SK-N-SH (cell line): ENCODE results near the gene TTC17. TPM values are rescaled to one million over a fixed set of nuclear protein-coding genes. Genes with fewer than 3 reads are reported as not detected.

Source experiments
- CTCF ChIA-PET: fragments of 300-600, 350-600 bp; formaldehyde crosslinking; extraction: SDS; loops from one replicate; lab custom pipeline; 2021; lab: Yijun Ruan, JAX
- POLR2A ChIA-PET: fragments of 350-600 bp; sonication (Branson Sonifier 250); formaldehyde crosslinking; extraction: SDS; loops from one replicate; lab custom pipeline; 2020; ENCODE audit warnings: antibody characterized with exemption, inconsistent platforms; lab: Yijun Ruan, JAX
- DNase-seq: peaks from one replicate; pipeline ENCODE4 v3.0.0; 2012
- H2AFZ ChIP-seq: fragments of 200-600 bp; sonication (generic); 2 replicates; pipeline ENCODE4 v1.8.1; 2016; ENCODE audit warnings: antibody characterized with exemption, mild to moderate bottlenecking, low read depth
- H3F3A ChIP-seq: fragments of 200-600 bp; sonication (generic); replicated peaks from 2 replicates; pipeline ENCODE3; 2016; ENCODE audit warnings: antibody characterized with exemption, mild to moderate bottlenecking; ENCODE audit not compliant: insufficient read depth
- H3K27ac ChIP-seq, 2 experiments: fragments of 200-500 bp in 1 of 2; fragments of 200-600 bp in 1 of 2; sonication (Bioruptor generic) in 1 of 2; sonication (generic), shearing (Covaris generic) in 1 of 2; 2 replicates each; pipeline versions ENCODE4 v1.5.1 to v1.6.1; 2014 to 2016; ENCODE audit warnings: low read depth in 2 of 2, inconsistent platforms in 1 of 2, low read length in 1 of 2, mild to moderate bottlenecking in 1 of 2, mixed read lengths in 1 of 2
- H3K27me3 ChIP-seq: fragments of 200-600 bp; sonication (generic), shearing (Covaris generic); 2 replicates; pipeline ENCODE4 v1.6.1; 2016; ENCODE audit warnings: mixed run types; ENCODE audit not compliant: insufficient read depth
- H3K36me3 ChIP-seq, 2 experiments: fragments of 200-500 bp in 1 of 2; fragments of 200-600 bp in 1 of 2; sonication (Bioruptor generic) in 1 of 2; sonication (generic) in 1 of 2; replicated peaks in 1 of 2; 2 replicates each; pipeline versions ENCODE3 to v1.5.1; 2014 to 2016; ENCODE audit warnings: low read length in 1 of 2, mild to moderate bottlenecking in 1 of 2; ENCODE audit not compliant: insufficient read depth in 2 of 2, control insufficient read depth in 1 of 2
- H3K4me1 ChIP-seq, 2 experiments: fragments of 200-500 bp in 1 of 2; fragments of 200-600 bp in 1 of 2; sonication (Bioruptor generic) in 1 of 2; sonication (generic), shearing (Covaris generic) in 1 of 2; 2 replicates each; pipeline versions ENCODE4 v1.5.1 to v1.6.1; 2014 to 2016; ENCODE audit warnings: low read depth in 1 of 2, low read length in 1 of 2, mixed run types in 1 of 2; ENCODE audit not compliant: insufficient read depth in 2 of 2, control insufficient read depth in 1 of 2
- H3K4me2 ChIP-seq: fragments of 200-600 bp; sonication (generic), shearing (Covaris generic); 2 replicates; pipeline ENCODE4 v1.6.1; 2017; ENCODE audit warnings: mixed run types
- H3K4me3 ChIP-seq, 2 experiments: fragments of 200-500 bp in 1 of 2; fragments of 200-600 bp in 1 of 2; sonication (Bioruptor generic) in 1 of 2; sonication (generic), shearing (Covaris generic) in 1 of 2; 2 replicates each; pipeline versions ENCODE4 v1.5.1 to v1.8.1; 2014 to 2016; ENCODE audit warnings: low read depth in 2 of 2, inconsistent platforms in 1 of 2, low read length in 1 of 2, mild to moderate bottlenecking in 1 of 2, mixed read lengths in 1 of 2, moderate library complexity in 1 of 2
- H3K79me2 ChIP-seq: fragments of 200-600 bp; sonication (generic); 2 replicates; pipeline ENCODE4 v1.8.1; 2017; ENCODE audit warnings: mild to moderate bottlenecking; ENCODE audit not compliant: insufficient read depth
- H3K9ac ChIP-seq: fragments of 200-600 bp; sonication (generic); 2 replicates; pipeline ENCODE4 v1.6.1; 2017; ENCODE audit warnings: mixed run types
- H3K9me2 ChIP-seq: fragments of 200-600 bp; sonication (generic); 2 replicates; pipeline ENCODE4 v1.6.1; 2017; ENCODE audit warnings: mixed run types
- H3K9me3 ChIP-seq: fragments of 200-600 bp; sonication (generic); 2 replicates; pipeline ENCODE4 v1.6.1; 2017; ENCODE audit warnings: mixed run types, mild to moderate bottlenecking, moderate library complexity
- H4K20me1 ChIP-seq: fragments of 200-600 bp; sonication (generic); 2 replicates; pipeline ENCODE4 v1.6.1; 2017; ENCODE audit warnings: mild to moderate bottlenecking, mixed run types; ENCODE audit not compliant: insufficient read depth
- CHD2 ChIP-seq: fragments of 150-350 bp; IDR thresholded peaks from 2 replicates; pipeline ENCODE4 v1.6.1; 2018; ENCODE audit warnings: low read length; ENCODE audit not compliant: partially characterized antibody
- ELF1 ChIP-seq: IDR thresholded peaks from 2 replicates; pipeline ENCODE4 v1.4.0; 2012
- FOSL2 ChIP-seq: IDR thresholded peaks from 2 replicates; pipeline ENCODE4 v1.4.0; 2012; ENCODE audit warnings: low read depth, mild to moderate bottlenecking, moderate library complexity, borderline replicate concordance
- FOXM1 ChIP-seq: IDR thresholded peaks from 2 replicates; pipeline ENCODE4 v1.4.0; 2012; ENCODE audit warnings: low read depth, mild to moderate bottlenecking
- MEF2A ChIP-seq: IDR thresholded peaks from 2 replicates; pipeline ENCODE4 v1.4.0; 2012; ENCODE audit warnings: low read depth, borderline replicate concordance
- RAD21 ChIP-seq: IDR thresholded peaks from 2 replicates; pipeline ENCODE4 v1.6.1; 2012; ENCODE audit warnings: mild to moderate bottlenecking, low read length
- RCOR1 ChIP-seq: fragments of 150-350 bp; IDR thresholded peaks from 2 replicates; pipeline ENCODE4 v1.6.1; 2017; ENCODE audit warnings: antibody characterized with exemption, low read length
- RXRA ChIP-seq: IDR thresholded peaks from 2 replicates; pipeline ENCODE4 v1.4.0; 2012; ENCODE audit warnings: low read depth, mild to moderate bottlenecking, borderline replicate concordance
- SIN3A ChIP-seq: IDR thresholded peaks from 2 replicates; pipeline ENCODE4 v1.6.1; 2012; ENCODE audit warnings: low read depth, mild to moderate bottlenecking, low read length, moderate library complexity, borderline replicate concordance
- TCF12 ChIP-seq: IDR thresholded peaks from 2 replicates; pipeline ENCODE4 v1.4.0; 2012
- TEAD4 ChIP-seq: IDR thresholded peaks from 2 replicates; pipeline ENCODE4 v1.4.0; 2012; ENCODE audit warnings: mild to moderate bottlenecking, borderline replicate concordance; ENCODE audit not compliant: insufficient read depth
- WGBS: methylation state at CpG from one replicate; pipeline ENCODE4 v1.1.6; 2017; ENCODE audit warnings: low lambda C conversion rate; 5-methylcytosine and 5-hydroxymethylcytosine counted together
- polyA plus RNA-seq, 3 experiments: library from polyadenylated mRNA; depleted of rRNA; stranded (reverse); fragments of >200 nt; gene quantifications; 2 replicates each; pipeline ENCODE4 v1.2.3, GENCODE V29; 2012
- TF ChIP-seq, protein P1 (sequence below): fragments of 200-600 bp; sonication (generic); IDR thresholded peaks from 2 replicates; pipeline ENCODE4 v1.6.1; 2017; ENCODE audit warnings: antibody characterized with exemption, mild to moderate bottlenecking, moderate library complexity
- TF ChIP-seq, protein P2 (sequence below): IDR thresholded peaks from 2 replicates; pipeline ENCODE4 v1.4.0; 2012; ENCODE audit warnings: low read depth
- TF ChIP-seq, protein P3 (sequence below): fragments of 150-350 bp; IDR thresholded peaks from 2 replicates; pipeline ENCODE4 v1.6.1; 2017; ENCODE audit warnings: antibody characterized with exemption, low read length, low read depth, borderline replicate concordance
- TF ChIP-seq, protein P4 (sequence below): IDR thresholded peaks from 2 replicates; pipeline ENCODE4 v1.4.0; 2012; ENCODE audit warnings: low read depth, borderline replicate concordance

TTC17 gene
- polyA plus RNA-seq, 1 of the 3 experiments (the other 2 are of a cell fraction), result 66.0 TPM

DNA sequence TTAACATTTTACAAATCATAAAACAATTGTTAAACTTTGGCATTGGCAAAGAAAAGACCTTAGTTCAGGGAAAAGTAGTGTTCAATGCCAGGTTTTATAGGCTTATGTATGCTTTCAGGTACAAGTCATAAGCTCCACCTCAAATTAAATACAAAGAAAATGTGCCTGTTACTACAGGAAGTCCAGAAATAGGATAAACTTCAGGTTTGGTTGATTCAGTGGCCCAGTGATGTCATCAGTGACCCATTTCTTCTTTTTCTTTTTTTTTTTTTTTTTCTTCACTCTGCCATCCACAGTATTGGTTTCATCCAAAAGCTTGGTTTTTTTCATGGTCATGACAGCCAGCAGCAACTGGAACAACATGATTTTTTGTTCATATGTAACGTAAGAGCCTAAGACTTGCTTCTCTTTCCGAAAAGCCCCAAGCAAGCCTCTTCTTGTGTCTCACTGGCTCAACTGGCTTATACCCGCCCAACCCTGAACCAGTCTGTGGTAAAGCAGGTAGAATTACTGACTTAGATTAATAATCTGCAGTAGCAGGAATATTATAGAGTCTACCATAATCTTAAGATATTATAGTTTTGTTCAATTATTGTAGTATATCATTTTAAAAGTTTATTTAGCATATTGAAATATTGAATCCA lies 46.2 kb downstream of the TTC17 start:
- POLR2A ChIA-PET, result no interaction called here
- CTCF ChIA-PET, result interaction anchor here (4.8 kb wide), 1 partner anchor 15 kb away, joined by 26 read pairs; no protein-coding TSS in a partner anchor
- no peaks in the 10 kb centered on the region for H3K4me1 ChIP-seq
- TF ChIP-seq, protein P1, sequence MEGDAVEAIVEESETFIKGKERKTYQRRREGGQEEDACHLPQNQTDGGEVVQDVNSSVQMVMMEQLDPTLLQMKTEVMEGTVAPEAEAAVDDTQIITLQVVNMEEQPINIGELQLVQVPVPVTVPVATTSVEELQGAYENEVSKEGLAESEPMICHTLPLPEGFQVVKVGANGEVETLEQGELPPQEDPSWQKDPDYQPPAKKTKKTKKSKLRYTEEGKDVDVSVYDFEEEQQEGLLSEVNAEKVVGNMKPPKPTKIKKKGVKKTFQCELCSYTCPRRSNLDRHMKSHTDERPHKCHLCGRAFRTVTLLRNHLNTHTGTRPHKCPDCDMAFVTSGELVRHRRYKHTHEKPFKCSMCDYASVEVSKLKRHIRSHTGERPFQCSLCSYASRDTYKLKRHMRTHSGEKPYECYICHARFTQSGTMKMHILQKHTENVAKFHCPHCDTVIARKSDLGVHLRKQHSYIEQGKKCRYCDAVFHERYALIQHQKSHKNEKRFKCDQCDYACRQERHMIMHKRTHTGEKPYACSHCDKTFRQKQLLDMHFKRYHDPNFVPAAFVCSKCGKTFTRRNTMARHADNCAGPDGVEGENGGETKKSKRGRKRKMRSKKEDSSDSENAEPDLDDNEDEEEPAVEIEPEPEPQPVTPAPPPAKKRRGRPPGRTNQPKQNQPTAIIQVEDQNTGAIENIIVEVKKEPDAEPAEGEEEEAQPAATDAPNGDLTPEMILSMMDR, result no peak
- TF ChIP-seq, protein P2, sequence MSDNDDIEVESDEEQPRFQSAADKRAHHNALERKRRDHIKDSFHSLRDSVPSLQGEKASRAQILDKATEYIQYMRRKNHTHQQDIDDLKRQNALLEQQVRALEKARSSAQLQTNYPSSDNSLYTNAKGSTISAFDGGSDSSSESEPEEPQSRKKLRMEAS, result no peak
- TF ChIP-seq TEAD4 (no peak), SIN3A (no peak), ELF1 (no peak), RAD21 (no peak), RCOR1 (no peak), FOSL2 (no peak), MEF2A (no peak), CHD2 (no peak), TCF12 (no peak), FOXM1 (no peak), RXRA (no peak)
- TF ChIP-seq, protein P3, sequence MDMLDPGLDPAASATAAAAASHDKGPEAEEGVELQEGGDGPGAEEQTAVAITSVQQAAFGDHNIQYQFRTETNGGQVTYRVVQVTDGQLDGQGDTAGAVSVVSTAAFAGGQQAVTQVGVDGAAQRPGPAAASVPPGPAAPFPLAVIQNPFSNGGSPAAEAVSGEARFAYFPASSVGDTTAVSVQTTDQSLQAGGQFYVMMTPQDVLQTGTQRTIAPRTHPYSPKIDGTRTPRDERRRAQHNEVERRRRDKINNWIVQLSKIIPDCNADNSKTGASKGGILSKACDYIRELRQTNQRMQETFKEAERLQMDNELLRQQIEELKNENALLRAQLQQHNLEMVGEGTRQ, result no peak
- TF ChIP-seq, protein P4, sequence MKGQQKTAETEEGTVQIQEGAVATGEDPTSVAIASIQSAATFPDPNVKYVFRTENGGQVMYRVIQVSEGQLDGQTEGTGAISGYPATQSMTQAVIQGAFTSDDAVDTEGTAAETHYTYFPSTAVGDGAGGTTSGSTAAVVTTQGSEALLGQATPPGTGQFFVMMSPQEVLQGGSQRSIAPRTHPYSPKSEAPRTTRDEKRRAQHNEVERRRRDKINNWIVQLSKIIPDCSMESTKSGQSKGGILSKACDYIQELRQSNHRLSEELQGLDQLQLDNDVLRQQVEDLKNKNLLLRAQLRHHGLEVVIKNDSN, result no peak
- H3K27ac ChIP-seq, result no peak overlapping the region
- no peaks in the 10 kb centered on the region for H3K9me2 ChIP-seq
- H3K4me2 ChIP-seq, result no peak overlapping the region
- 98% methylated on average over 3 of the region's 3 CpGs for WGBS
- peaks cover 4% of the 10 kb centered on the region for H3F3A ChIP-seq
- no peaks in the 10 kb centered on the region for H3K27me3 ChIP-seq
- no peaks in the 10 kb centered on the region for H3K79me2 ChIP-seq
- no peak overlapping the region for H3K4me3 ChIP-seq
- H3K36me3 ChIP-seq, result peaks cover 84 to 88% of the 10 kb centered on the region in 2 experiments
- no peak for DNase-seq
- no peaks in the 10 kb centered on the region for H3K9me3 ChIP-seq
- H4K20me1 ChIP-seq, result no peaks in the 10 kb centered on the region
- no peak overlapping the region for H2AFZ ChIP-seq
- H3K9ac ChIP-seq, result no peak overlapping the region
